GM20000 (cell line): ENCODE data around the gene SCRN1.

Source experiments
- DNase-seq: peaks from one replicate; pipeline ENCODE4 v3.0.0; 2012; ENCODE audit warnings: low spot score
- TF ChIP-seq, protein P1 (sequence below): IDR thresholded peaks from 2 replicates; pipeline ENCODE4 v1.5.1; 2012; ENCODE audit warnings: mild to moderate bottlenecking, control low read depth; ENCODE audit errors: extremely low read depth, missing control alignments

SCRN1 gene

DNA sequence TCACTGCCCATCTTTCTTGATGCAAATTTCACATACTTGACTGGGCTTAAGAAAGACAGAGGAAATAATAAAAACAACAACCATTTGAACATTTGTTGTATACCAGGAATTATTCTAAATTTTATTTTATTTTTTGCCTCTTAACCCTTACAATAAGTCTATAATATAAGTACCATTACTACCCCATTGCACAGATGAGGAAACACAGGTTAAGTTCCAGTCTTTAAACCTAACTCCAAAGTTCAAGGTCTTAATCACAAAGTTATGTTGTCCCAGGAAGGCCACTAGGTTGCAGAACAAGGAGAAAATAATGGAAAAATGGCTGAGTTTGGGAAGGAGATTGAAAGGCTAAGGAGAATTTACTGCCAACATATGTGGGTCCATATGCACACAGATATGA is 33.4 kb upstream of the SCRN1 start:
- no peak for DNase-seq
- TF ChIP-seq, protein P1, sequence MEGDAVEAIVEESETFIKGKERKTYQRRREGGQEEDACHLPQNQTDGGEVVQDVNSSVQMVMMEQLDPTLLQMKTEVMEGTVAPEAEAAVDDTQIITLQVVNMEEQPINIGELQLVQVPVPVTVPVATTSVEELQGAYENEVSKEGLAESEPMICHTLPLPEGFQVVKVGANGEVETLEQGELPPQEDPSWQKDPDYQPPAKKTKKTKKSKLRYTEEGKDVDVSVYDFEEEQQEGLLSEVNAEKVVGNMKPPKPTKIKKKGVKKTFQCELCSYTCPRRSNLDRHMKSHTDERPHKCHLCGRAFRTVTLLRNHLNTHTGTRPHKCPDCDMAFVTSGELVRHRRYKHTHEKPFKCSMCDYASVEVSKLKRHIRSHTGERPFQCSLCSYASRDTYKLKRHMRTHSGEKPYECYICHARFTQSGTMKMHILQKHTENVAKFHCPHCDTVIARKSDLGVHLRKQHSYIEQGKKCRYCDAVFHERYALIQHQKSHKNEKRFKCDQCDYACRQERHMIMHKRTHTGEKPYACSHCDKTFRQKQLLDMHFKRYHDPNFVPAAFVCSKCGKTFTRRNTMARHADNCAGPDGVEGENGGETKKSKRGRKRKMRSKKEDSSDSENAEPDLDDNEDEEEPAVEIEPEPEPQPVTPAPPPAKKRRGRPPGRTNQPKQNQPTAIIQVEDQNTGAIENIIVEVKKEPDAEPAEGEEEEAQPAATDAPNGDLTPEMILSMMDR, result no peak

DNA sequence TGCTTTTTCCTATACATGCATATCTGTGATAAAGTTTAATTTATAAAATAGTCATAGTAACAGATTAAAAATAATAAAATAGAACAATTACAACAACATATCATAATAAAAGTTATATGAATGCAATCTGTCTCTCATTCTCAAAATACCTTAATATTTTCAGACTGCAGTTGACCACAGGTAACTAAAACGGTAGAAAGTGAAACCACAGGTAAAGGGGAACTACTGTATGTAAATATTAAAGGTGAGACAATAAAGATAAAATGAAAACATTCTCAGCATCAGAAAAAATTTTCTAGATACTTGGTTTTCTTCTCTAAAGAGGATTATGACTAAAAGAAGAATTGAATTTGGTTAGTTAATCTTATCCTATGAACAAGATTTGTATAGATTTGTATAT is 30.9 kb upstream of the SCRN1 start:
- TF ChIP-seq, protein P1, result no peak

GRCh38 chr7:30019960-30020359 is 30.4 kb upstream of the SCRN1 start:
- TF ChIP-seq, protein P1, result no peak
- no peak for DNase-seq

More for the DNA sequence above, 30.9 kb upstream of the SCRN1 start:
- DNase-seq, result no peak

GRCh38 chr7:30019387-30019786 is 29.8 kb upstream of the SCRN1 start:
- DNase-seq, result no peak
- TF ChIP-seq, protein P1, result no peak

GRCh38 chr7:30018451-30018850 is 28.9 kb upstream of the SCRN1 start:
- DNase-seq, result no peak
- TF ChIP-seq, protein P1, result no peak

DNA sequence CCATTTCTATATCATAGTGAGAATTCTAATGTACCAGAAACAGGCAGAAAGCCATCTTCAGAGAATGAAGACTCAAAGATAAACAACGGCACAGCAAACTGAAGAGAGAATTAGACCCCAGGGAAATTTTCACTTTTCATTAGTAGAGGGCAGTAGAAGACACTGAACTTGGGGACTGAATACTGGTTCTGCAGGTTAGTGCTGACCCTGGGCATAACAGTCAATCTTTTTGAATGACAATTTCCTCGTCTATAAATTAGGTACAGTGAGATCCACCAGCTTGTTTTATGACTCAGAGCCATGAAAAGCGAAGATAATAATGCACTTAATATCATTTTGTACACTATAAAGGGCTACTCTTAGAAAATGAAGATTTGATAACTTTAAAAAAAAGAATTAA is 23.2 kb upstream of the SCRN1 start:
- DNase-seq, result no peak
- TF ChIP-seq, protein P1, result no peak

GRCh38 chr7:30010021-30010420 is 20.4 kb upstream of the SCRN1 start:
- DNase-seq, result no peak
- TF ChIP-seq, protein P1, result no peak

DNA sequence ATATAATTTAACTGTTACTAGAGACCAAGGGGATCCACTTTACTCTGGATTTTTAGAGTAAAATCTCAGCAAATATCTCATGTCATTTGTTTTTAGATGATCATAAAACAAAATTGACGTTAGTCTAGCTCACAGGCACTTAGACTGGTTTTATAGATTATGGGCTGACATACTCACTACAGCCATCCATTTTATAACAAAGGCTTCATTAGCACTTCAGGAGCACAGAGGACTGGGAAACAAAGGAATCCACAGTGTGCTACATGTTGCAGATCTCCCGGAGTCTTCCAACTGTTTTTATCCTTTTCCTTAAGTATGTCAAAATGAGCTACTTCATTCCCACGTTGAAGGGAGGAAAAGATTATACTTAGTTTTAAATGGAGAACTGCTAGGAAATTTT is 15.9 kb upstream of the SCRN1 start:
- TF ChIP-seq, protein P1, result no peak
- DNase-seq, result no peak
